Body of pancreas (tissue), 4 donors: ENCODE data around the gene IREB2. TPM values are rescaled to one million over a fixed set of nuclear protein-coding genes. Genes with fewer than 3 reads are reported as not detected.

Experiments
- ATAC-seq: fragments of 150-250 bp; one replicate; pipeline ENCODE4 v1.9.1; 2016
- DNase-seq, 4 donors: peaks; one replicate each; pipeline ENCODE4 v3.0.0-alpha.2; 2019
- H3K27ac ChIP-seq, 4 donors: fragments of 200-600 bp; sonication (generic); 1 replicate in 3 of 4; 2 replicates in 1 of 4; pipeline versions ENCODE4 v1.5.1 to v1.6.1; 2016 to 2019; ENCODE audit warnings: mild to moderate bottlenecking in 1 of 4, mixed read lengths in 1 of 4, moderate library complexity in 1 of 4
- H3K27me3 ChIP-seq, 2 donors: fragments of 200-600 bp; sonication (generic); one replicate each; pipeline ENCODE4 v1.6.0; 2016; ENCODE audit warnings: mild to moderate bottlenecking in 1 of 2
- H3K36me3 ChIP-seq, 2 donors: fragments of 200-600 bp; sonication (generic); replicated peaks in 1 of 2; 2 replicates each; pipeline ENCODE4 v1.5.1; 2016; ENCODE audit warnings: low read depth in 2 of 2; ENCODE audit not compliant: insufficient read depth in 1 of 2
- H3K4me1 ChIP-seq: fragments of 200-600 bp; sonication (generic); one replicate; pipeline ENCODE4 v1.6.0; 2016
- H3K4me3 ChIP-seq, 2 donors: fragments of 200-600 bp; sonication (generic); 1 replicate in 1 of 2; 2 replicates in 1 of 2; pipeline ENCODE4 v1.5.1; 2016 to 2019
- H3K9me3 ChIP-seq, 3 donors: fragments of 200-600 bp; sonication (generic); 1 replicate in 2 of 3; 2 replicates in 1 of 3; pipeline ENCODE4 v1.5.1; 2016
- POLR2A ChIP-seq, 3 donors: fragments of 450-650 bp; IDR thresholded peaks; one replicate each; pipeline ENCODE4 v1.6.1; 2016; ENCODE audit warnings: antibody characterized with exemption in 3 of 3, mild to moderate bottlenecking in 2 of 3
- WGBS, 2 donors: methylation state at CpG; one replicate each; pipeline ENCODE4 v1.1.5; 2017; 5-methylcytosine and 5-hydroxymethylcytosine counted together
- intact Hi-C: fragments of 100-400 bp; cut with DNase I; formaldehyde crosslinking; loops from one replicate; pipeline ENCODE4 v1.15.1; 2023
- total RNA-seq, 2 donors: library from RNA; depleted of rRNA; stranded (reverse); fragments of >200 nt; gene quantifications; one replicate each; pipeline ENCODE4 v1.1.0, GENCODE V29; 2016
- TF ChIP-seq, protein P1 (sequence below), 7 experiments: fragments of 450-650 bp in 4 of 7; fragments of 200-600 bp in 3 of 7; sonication (generic) in 3 of 7; IDR thresholded peaks; one replicate each; pipeline ENCODE4 v1.5.1; 2016 to 2019; ENCODE audit warnings: antibody characterized with exemption in 7 of 7

The IREB2 gene
- total RNA-seq, 2 donors from 2014 or later: 16.2 to 31.9 TPM

DNA sequence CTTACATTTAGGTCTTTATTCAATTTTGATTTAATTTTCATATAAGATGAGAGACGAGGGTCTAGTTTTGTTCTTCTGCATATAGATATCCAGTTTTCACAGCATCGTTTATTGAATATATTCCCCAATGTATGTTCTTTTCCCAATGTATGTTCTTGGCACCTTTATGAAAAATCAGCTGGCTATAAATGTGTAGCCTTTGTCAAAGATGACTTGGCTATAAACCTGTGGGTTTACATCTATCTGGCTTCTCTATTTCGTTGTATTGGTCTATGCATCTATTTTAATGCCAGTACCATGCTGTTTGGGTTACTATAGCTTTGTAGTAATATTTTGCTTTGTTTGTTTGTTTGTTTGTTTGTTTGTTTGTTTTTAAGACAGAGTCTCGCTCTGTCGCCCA is 11.7 kb upstream of the IREB2 start:
- ATAC-seq (no peak), DNase-seq (no peak)
- no peak overlapping the region for H3K4me3 ChIP-seq
- intact Hi-C loops: loop anchor here (10.0 kb wide), 1 partner anchor 121 kb away; no protein-coding TSS in a partner anchor
- no peaks in the 10 kb centered on the region for H3K4me1 ChIP-seq
- no peaks in the 10 kb centered on the region for H3K36me3 ChIP-seq
- 59 to 61% methylated on average over 5 of the region's 5 CpGs for WGBS, 2 donors
- no peaks in the 10 kb centered on the region for H3K27me3 ChIP-seq
- H3K27ac ChIP-seq: no peak overlapping the region
- no peaks in the 10 kb centered on the region for H3K9me3 ChIP-seq
- TF ChIP-seq, protein P1, sequence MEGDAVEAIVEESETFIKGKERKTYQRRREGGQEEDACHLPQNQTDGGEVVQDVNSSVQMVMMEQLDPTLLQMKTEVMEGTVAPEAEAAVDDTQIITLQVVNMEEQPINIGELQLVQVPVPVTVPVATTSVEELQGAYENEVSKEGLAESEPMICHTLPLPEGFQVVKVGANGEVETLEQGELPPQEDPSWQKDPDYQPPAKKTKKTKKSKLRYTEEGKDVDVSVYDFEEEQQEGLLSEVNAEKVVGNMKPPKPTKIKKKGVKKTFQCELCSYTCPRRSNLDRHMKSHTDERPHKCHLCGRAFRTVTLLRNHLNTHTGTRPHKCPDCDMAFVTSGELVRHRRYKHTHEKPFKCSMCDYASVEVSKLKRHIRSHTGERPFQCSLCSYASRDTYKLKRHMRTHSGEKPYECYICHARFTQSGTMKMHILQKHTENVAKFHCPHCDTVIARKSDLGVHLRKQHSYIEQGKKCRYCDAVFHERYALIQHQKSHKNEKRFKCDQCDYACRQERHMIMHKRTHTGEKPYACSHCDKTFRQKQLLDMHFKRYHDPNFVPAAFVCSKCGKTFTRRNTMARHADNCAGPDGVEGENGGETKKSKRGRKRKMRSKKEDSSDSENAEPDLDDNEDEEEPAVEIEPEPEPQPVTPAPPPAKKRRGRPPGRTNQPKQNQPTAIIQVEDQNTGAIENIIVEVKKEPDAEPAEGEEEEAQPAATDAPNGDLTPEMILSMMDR (IDR thresholded peaks at IDR 0.05): no peak
- TF ChIP-seq POLR2A (IDR thresholded peaks at IDR 0.05): no peak

GRCh38 chr15:78427953-78428352 is 10.1 kb upstream of the IREB2 start:
- TF ChIP-seq, protein P1 (IDR thresholded peaks at IDR 0.05): no peak
- no peak for TF ChIP-seq POLR2A (IDR thresholded peaks at IDR 0.05)
- no peaks in the 10 kb centered on the region for H3K36me3 ChIP-seq
- ATAC-seq: no peak
- intact Hi-C loops: loop anchor here (10.0 kb wide), 1 partner anchor 123 kb away; no protein-coding TSS in a partner anchor
- H3K4me3 ChIP-seq: no peak overlapping the region
- H3K27ac ChIP-seq: no peak overlapping the region
- no peak for DNase-seq
- no peaks in the 10 kb centered on the region for H3K27me3 ChIP-seq
- H3K4me1 ChIP-seq: no peaks in the 10 kb centered on the region
- H3K9me3 ChIP-seq: no peaks in the 10 kb centered on the region

DNA sequence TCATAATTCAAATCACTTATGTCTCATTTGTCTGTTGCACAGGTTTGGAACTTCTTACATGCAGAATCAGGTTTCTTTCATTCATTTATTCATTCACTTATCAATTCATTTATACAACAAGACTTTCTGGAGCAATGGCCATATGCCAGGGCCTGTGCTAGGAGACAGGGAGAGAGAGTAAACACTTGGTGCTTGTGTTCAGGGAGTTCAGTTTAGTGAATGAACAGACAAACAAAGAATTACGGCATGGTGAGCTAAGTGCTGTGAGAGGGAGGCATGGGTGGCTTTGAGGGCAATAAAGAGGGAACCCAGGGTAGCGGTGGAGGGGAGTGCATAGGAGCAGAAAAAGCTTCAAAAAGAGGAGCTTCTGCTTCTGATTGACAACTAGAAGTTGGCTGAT is 8.5 kb upstream of the IREB2 start:
- H3K27ac ChIP-seq: no peak overlapping the region
- H3K4me3 ChIP-seq: no peak overlapping the region
- intact Hi-C loops: loop anchor here (10.0 kb wide), 1 partner anchor 125 kb away; no protein-coding TSS in a partner anchor
- DNase-seq (peak in 3 of 4 donors; percentile 23 to 36 (median 33)), ATAC-seq (no peak)
- TF ChIP-seq POLR2A (IDR thresholded peaks at IDR 0.05): no peak
- TF ChIP-seq, protein P1 (IDR thresholded peaks at IDR 0.05): no peak
- no peaks in the 10 kb centered on the region for H3K9me3 ChIP-seq
- H3K27me3 ChIP-seq: no peaks in the 10 kb centered on the region
- H3K4me1 ChIP-seq: no peaks in the 10 kb centered on the region
- no peaks in the 10 kb centered on the region for H3K36me3 ChIP-seq
- 49 to 64% methylated on average over 2 of the region's 2 CpGs for WGBS, 2 donors

DNA sequence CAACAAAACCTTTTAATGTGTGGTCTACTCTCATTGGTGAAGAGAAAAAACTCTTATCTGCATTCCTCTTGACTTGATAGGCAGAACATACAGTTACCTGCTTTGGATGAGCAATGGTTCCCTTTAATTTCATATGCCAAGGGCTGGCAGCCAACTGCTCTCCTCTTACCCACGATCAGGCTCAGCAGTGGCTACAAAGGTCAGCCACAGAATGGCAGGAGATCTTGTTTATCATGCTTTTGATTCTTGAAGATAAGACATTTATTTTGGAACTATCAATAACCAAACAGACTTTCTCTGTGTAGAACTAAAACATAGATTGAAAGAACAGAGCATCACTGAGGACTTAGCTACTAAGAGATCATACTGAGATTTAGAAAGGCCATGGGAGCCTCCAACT is 6.1 kb upstream of the IREB2 start:
- 0 to 13% methylated on average over 1 of the region's 1 CpG for WGBS, 2 donors
- Histone ChIP-seq H3K27ac (no peak overlapping the region), H3K4me1 (peaks cover 4% of the 10 kb centered on the region)

DNA sequence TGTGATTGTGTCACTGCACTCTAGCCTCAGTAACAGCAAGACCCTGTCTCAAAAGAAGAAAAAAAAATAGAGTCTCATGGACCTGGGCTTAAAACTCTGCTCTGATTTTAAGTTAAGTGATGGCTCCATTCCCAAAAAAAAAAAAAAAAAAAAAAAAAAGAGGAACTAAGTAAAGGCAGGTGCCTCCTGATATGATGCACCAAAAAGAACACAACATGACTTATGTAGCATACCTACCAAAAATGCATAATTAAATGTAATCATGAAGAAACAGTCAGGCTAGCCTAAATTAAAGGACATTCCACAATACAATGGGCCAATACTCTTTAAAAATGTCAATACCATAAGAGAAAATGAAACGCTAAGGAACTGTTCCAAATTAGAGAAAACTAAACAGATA is 5.4 kb upstream of the IREB2 start:
- TF ChIP-seq, protein P1 (IDR thresholded peaks at IDR 0.05): no peak
- TF ChIP-seq POLR2A (IDR thresholded peaks at IDR 0.05): no peak
- Histone ChIP-seq H3K27ac (no peak overlapping the region), H3K4me1 (peaks cover 11% of the 10 kb centered on the region), H3K36me3 (no peaks in the 10 kb centered on the region), H3K9me3 (no peaks in the 10 kb centered on the region), H3K4me3 (no peak overlapping the region), H3K27me3 (no peaks in the 10 kb centered on the region)
- 95 to 100% methylated on average over 1 of the region's 1 CpG for WGBS, 2 donors
- intact Hi-C loops: no loop called here
- ATAC-seq (no peak), DNase-seq (no peak)

More for the DNA sequence above, 6.1 kb upstream of the IREB2 start:
- H3K36me3 ChIP-seq: no peaks in the 10 kb centered on the region
- H3K27me3 ChIP-seq: no peaks in the 10 kb centered on the region
- H3K9me3 ChIP-seq: no peaks in the 10 kb centered on the region
- no peak for ATAC-seq
- H3K4me3 ChIP-seq: no peak overlapping the region
- intact Hi-C loops: no loop called here
- no peak for DNase-seq
- TF ChIP-seq, protein P1 (IDR thresholded peaks at IDR 0.05): no peak
- no peak for TF ChIP-seq POLR2A (IDR thresholded peaks at IDR 0.05)
